ENCODE results near the gene RAB1A. TPM values are rescaled to one million over a fixed set of nuclear protein-coding genes. Genes with fewer than 3 reads are reported as not detected.

The RAB1A gene
- total RNA-seq, 4 donors from 2014 or later: 78.5 to 153 (median 103) TPM

DNA sequence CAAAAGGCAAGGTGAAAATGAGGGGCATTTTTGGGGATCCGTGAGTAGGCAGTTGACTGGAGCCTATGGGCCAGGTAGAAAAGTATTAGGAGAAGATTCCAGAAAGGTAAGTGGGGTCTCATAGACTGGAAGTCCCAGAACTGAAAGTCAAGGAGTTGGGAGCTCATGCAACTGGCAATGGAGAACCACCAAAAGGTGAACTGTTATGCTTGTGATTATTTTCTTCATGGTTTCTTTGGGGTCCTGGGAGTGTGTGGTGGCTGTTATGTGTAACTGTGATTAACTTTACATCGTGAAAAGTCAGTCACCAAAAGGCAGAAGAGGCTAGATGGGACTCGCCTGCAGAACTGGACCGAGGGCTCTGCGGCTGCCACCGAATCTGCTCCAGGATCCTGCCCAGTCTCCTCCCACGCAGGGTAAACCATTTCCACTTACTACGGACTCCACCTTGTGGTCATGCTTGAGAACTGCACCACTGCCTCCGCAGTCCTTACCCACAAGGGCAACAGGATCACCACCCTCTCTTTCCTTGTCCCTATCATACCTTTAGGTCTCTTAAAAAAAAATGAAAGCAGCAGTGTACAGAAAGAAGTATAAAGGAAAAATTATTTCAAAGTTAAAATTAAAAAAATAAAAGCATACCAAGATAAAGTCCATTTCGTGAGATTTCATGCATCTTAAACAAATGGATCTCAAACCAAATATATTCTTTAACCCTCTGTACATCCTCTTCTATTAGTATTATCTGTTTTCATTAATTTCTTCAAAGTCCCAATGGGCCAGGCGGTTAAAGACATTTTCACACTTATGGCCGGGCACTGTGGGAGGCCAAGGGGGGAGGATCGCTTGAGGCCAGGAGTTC lies 89.3 kb downstream of the RAB1A start:
- Histone ChIP-seq H3K27ac (no peak overlapping the region), H3K4me1 (no peaks in the 10 kb centered on the region), H3K9me3 (no peaks in the 10 kb centered on the region), H3K27me3 (no peaks in the 10 kb centered on the region), H3K36me3 (no peaks in the 10 kb centered on the region), H3K4me3 (no peak overlapping the region)
- intact Hi-C loops (cut with DNase I; ENCODE audit: low total_unique reads): loop anchor here (5.0 kb wide), 1 partner anchor 123 kb away; no protein-coding TSS in a partner anchor
- peak; percentile 84 to 90 for DNase-seq
- TF ChIP-seq POLR2A (IDR thresholded peaks at IDR 0.05): no peak
- TF ChIP-seq, protein P1, sequence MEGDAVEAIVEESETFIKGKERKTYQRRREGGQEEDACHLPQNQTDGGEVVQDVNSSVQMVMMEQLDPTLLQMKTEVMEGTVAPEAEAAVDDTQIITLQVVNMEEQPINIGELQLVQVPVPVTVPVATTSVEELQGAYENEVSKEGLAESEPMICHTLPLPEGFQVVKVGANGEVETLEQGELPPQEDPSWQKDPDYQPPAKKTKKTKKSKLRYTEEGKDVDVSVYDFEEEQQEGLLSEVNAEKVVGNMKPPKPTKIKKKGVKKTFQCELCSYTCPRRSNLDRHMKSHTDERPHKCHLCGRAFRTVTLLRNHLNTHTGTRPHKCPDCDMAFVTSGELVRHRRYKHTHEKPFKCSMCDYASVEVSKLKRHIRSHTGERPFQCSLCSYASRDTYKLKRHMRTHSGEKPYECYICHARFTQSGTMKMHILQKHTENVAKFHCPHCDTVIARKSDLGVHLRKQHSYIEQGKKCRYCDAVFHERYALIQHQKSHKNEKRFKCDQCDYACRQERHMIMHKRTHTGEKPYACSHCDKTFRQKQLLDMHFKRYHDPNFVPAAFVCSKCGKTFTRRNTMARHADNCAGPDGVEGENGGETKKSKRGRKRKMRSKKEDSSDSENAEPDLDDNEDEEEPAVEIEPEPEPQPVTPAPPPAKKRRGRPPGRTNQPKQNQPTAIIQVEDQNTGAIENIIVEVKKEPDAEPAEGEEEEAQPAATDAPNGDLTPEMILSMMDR (IDR thresholded peaks at IDR 0.05): peak; percentile 92 to 97 (median 96)

DNA sequence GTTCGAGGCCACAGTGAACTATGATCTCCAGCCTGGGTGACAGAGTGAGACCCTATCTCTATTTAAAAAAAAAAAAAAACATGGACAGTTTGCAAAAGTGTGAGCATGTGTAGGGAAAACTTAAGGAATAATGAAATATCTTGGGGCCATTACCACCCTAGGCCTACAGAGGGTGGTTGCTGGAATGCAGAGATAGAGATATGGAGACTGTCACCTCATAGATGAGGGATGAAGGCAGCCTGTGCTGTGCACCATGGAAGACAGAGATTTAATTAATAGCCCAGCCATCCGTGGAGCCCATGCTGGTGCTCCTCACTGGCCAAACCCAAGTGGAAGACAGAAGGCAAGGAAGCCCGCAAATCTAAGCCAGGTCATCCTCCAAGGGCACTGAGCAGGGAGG lies 90.3 kb downstream of the RAB1A start:
- no peaks in the 10 kb centered on the region for H3K9me3 ChIP-seq
- TF ChIP-seq, protein P1 (IDR thresholded peaks at IDR 0.05): no peak
- no peak for TF ChIP-seq POLR2A (IDR thresholded peaks at IDR 0.05)

DNA sequence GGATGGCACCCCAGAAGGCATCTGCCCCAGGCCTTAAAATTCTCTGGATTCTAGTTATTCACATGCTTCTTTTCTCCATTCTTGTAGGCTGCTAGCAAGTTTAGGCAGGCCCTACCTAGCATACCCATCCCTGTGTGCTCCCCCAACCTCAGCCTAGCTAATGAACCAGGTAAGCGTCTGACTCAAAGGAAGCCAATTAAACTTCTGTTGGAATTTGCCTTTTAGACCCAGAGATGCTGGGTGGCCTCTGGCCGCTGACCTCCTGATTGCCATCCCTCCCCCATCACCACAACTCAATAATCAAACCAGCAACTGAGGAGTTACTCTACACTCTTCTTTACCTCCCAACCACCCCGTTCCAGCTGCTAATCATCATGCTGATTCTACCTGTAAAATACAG lies 92.7 kb downstream of the RAB1A start:
- no peak for TF ChIP-seq POLR2A (IDR thresholded peaks at IDR 0.05)
- TF ChIP-seq, protein P1 (IDR thresholded peaks at IDR 0.05): no peak
- Histone ChIP-seq H3K27me3 (no peaks in the 10 kb centered on the region), H3K4me3 (no peak overlapping the region), H3K9me3 (no peaks in the 10 kb centered on the region), H3K4me1 (no peaks in the 10 kb centered on the region), H3K27ac (no peak overlapping the region), H3K36me3 (no peaks in the 10 kb centered on the region)
- intact Hi-C loops (cut with DNase I; ENCODE audit: low total_unique reads): no loop called here
- no peak for DNase-seq

More for the DNA sequence above, 90.3 kb downstream of the RAB1A start:
- intact Hi-C loops (cut with DNase I; ENCODE audit: low total_unique reads): loop anchor here (5.0 kb wide), 1 partner anchor 122 kb away; no protein-coding TSS in a partner anchor
- H3K27me3 ChIP-seq: no peaks in the 10 kb centered on the region
- no peak overlapping the region for H3K27ac ChIP-seq
- no peaks in the 10 kb centered on the region for H3K36me3 ChIP-seq
- DNase-seq: no peak
- no peaks in the 10 kb centered on the region for H3K4me1 ChIP-seq
- H3K4me3 ChIP-seq: no peak overlapping the region

Small RNA genes lying within 50 kb of the gene (small RNA-seq; reads per million reads assigned to genes)
- gene RF00090: not detected

Other genes starting within 250 kb of the RAB1A start
- gene SLC1A4, start 140.7 kb downstream of the RAB1A start, total RNA-seq: 10 to 100 TPM in 2 of 4 donors, 1 to 10 TPM in 2; 6.9 to 36.6 (median 12.7) TPM
- gene CEP68, start 73.7 kb downstream of the RAB1A start, total RNA-seq: 10 to 100 TPM; 14.1 to 55.0 (median 30.0) TPM
- 100 to 1,000 TPM in 2 of 4 donors, 10 to 100 TPM in 2; 38.7 to 157 (median 118) TPM for gene ACTR2, start 97.7 kb upstream of the RAB1A start, total RNA-seq

Measured in uterus (tissue), 4 donors.